T47D (cell line): ENCODE measurements around the gene STRN3.
"Not testable (repeated sequence)": the region's sequence is repeated elsewhere in the genome, so short reads cannot be mapped to it uniquely, and the experiment has no call there.

Source experiments
- DNase-seq, 2 experiments: peaks; one replicate each; pipeline versions ENCODE4 v3.0.0 to v3.0.0-alpha.2; 2011 to 2012; ENCODE audit warnings: low read depth in 1 of 2, low spot score in 1 of 2
- JUND ChIP-seq: IDR thresholded peaks from 2 replicates; pipeline ENCODE4 v1.6.1; 2012; ENCODE audit warnings: low read depth
- in situ Hi-C: cut with HindIII; loops from 2 replicates; pipeline ENCODE4 v1.10.0; 2016; ENCODE audit warnings: low sequenced_read_pairs, low pct_unique_long_range_greater_than_20kb

Gene STRN3

GRCh38 chr14:30990770-30991169, 35.4 kb downstream of the STRN3 start:
- DNase-seq: no peak
- no peak for TF ChIP-seq JUND
- in situ Hi-C loops: no loop called here

- in situ Hi-C loops: no loop called here
- no peak for DNase-seq
- TF ChIP-seq JUND: no peak
Observed at GRCh38 chr14:30988509-30988908, 37.7 kb downstream of the STRN3 start.

GRCh38 chr14:30985796-30986195, 40.4 kb downstream of the STRN3 start:
- in situ Hi-C loops: no loop called here
- no peak for TF ChIP-seq JUND

GRCh38 chr14:30983858-30984257, 42.3 kb downstream of the STRN3 start:
- DNase-seq: no peak
- in situ Hi-C loops: no loop called here
- no peak for TF ChIP-seq JUND

More at GRCh38 chr14:30985796-30986195, 40.4 kb downstream of the STRN3 start:
- no peak for DNase-seq

GRCh38 chr14:30982533-30982932, 43.6 kb downstream of the STRN3 start:
- DNase-seq: no peak
- TF ChIP-seq JUND: no peak
- in situ Hi-C loops: no loop called here

GRCh38 chr14:30980980-30981379, 45.2 kb downstream of the STRN3 start:
- no peak for TF ChIP-seq JUND
- in situ Hi-C loops: no loop called here

GRCh38 chr14:30980106-30980704, 46.0 kb downstream of the STRN3 start:
- peak; percentile 13 to 72 for DNase-seq
- in situ Hi-C loops: not testable (repeated sequence)

More at GRCh38 chr14:30980980-30981379, 45.2 kb downstream of the STRN3 start:
- DNase-seq: no peak

- TF ChIP-seq JUND: no peak
- in situ Hi-C loops: no loop called here
- no peak for DNase-seq
Observed at GRCh38 chr14:30977752-30978151, 48.4 kb downstream of the STRN3 start.

GRCh38 chr14:30974628-30975027, 51.6 kb downstream of the STRN3 start:
- TF ChIP-seq JUND: no peak
- DNase-seq: peak in 1 of 2 experiments; percentile 16
- in situ Hi-C loops: no loop called here

GRCh38 chr14:30972882-30973582, 53.1 kb downstream of the STRN3 start:
- no peak for TF ChIP-seq JUND
- in situ Hi-C loops: no loop called here
- no peak for DNase-seq

- in situ Hi-C loops, DNase-seq: not testable (repeated sequence)
Observed at GRCh38 chr14:30972036-30972732, 54.0 kb downstream of the STRN3 start.

- in situ Hi-C loops: no loop called here
- TF ChIP-seq JUND: no peak
- no peak for DNase-seq
Observed at GRCh38 chr14:30971586-30971985, 54.6 kb downstream of the STRN3 start.

GRCh38 chr14:30969796-30970195, 56.4 kb downstream of the STRN3 start:
- in situ Hi-C loops, DNase-seq: not testable (repeated sequence)

- in situ Hi-C loops, DNase-seq: not testable (repeated sequence)
Observed at GRCh38 chr14:30967364-30968098, 58.6 kb downstream of the STRN3 start.
